H1 (cell line): ENCODE results near the gene ATXN3. TPM values are rescaled to one million over a fixed set of nuclear protein-coding genes. Genes with fewer than 3 reads are reported as not detected.

Experiments used
- CTCF ChIA-PET: fragments of 300-600 bp; sonication (Branson Sonifier 250); formaldehyde crosslinking; loops from one replicate; lab custom pipeline; 2021; ENCODE audit not compliant: partially characterized antibody; lab: Charles Lee
- POLR2A ChIA-PET: fragments of 300-600 bp; sonication (Branson Sonifier 250); formaldehyde crosslinking; loops from one replicate; lab custom pipeline; 2021; ENCODE audit warnings: inconsistent platforms; ENCODE audit not compliant: partially characterized antibody; lab: Charles Lee
- DNase-seq, 2 experiments: peaks; one replicate each; pipeline versions ENCODE4 v3.0.0 to v3.0.0-alpha.2; 2010 to 2022; ENCODE audit warnings: low spot score in 2 of 2, low read depth in 1 of 2, mixed read lengths in 1 of 2
- FAIRE-seq: peaks from 2 replicates; lab custom pipeline; 2011; peaks lifted over from hg19 to GRCh38; lab: Jason Lieb, UNC
- H2AFZ ChIP-seq: 2 replicates; pipeline ENCODE4 v1.8.1; 2012; ENCODE audit warnings: low read length, inconsistent platforms
- H2AK5ac ChIP-seq: 2 replicates; pipeline ENCODE4 v1.6.1; 2013; ENCODE audit warnings: low read depth, low read length
- H2BK120ac ChIP-seq: replicated peaks from 2 replicates; pipeline ENCODE3; 2013; ENCODE audit warnings: low read depth, low read length, inconsistent platforms
- H2BK12ac ChIP-seq: 2 replicates; pipeline ENCODE4 v1.6.1; 2013; ENCODE audit warnings: low read depth, low read length
- H2BK15ac ChIP-seq: 2 replicates; pipeline ENCODE4 v1.6.1; 2013; ENCODE audit warnings: low read length
- H2BK20ac ChIP-seq: 2 replicates; pipeline ENCODE4 v1.6.1; 2013; ENCODE audit warnings: low read length
- H2BK5ac ChIP-seq: 2 replicates; pipeline ENCODE4 v1.6.1; 2013; ENCODE audit warnings: low read depth, low read length
- H3K14ac ChIP-seq: 2 replicates; pipeline ENCODE4 v1.6.1; 2013; ENCODE audit warnings: inconsistent platforms; ENCODE audit not compliant: insufficient read length
- H3K18ac ChIP-seq: 2 replicates; pipeline ENCODE4 v1.6.1; 2013; ENCODE audit warnings: low read length; ENCODE audit errors: extremely low read depth
- H3K23ac ChIP-seq: 2 replicates; pipeline ENCODE4 v1.6.1; 2013; ENCODE audit warnings: inconsistent platforms; ENCODE audit not compliant: insufficient read length
- H3K23me2 ChIP-seq: 2 replicates; pipeline ENCODE4 v1.6.1; 2013; ENCODE audit warnings: low read depth, low read length
- H3K27ac ChIP-seq: 2 replicates; pipeline ENCODE4 v1.6.1; 2011; ENCODE audit warnings: low read depth, low read length, inconsistent platforms
- H3K27me3 ChIP-seq, 4 experiments: replicated peaks in 1 of 4; 1 replicate in 1 of 4; 2 replicates in 3 of 4; pipeline versions ENCODE4 v1.6.1 to v1.8.1; 2011 to 2013; ENCODE audit warnings: low read length in 3 of 4, mild to moderate bottlenecking in 3 of 4, inconsistent platforms in 2 of 4, mixed read lengths in 2 of 4, moderate library complexity in 1 of 4; ENCODE audit not compliant: control insufficient read depth in 3 of 4, insufficient read depth in 3 of 4; ENCODE audit errors: extremely low read depth in 1 of 4
- H3K36me3 ChIP-seq, 4 experiments: 2 replicates each; pipeline versions ENCODE4 v1.6.1 to v1.8.1; 2011 to 2013; ENCODE audit warnings: mild to moderate bottlenecking in 4 of 4, low read length in 3 of 4, moderate library complexity in 2 of 4, control low read depth in 1 of 4, inconsistent platforms in 1 of 4; ENCODE audit not compliant: insufficient read depth in 4 of 4, control insufficient read depth in 2 of 4
- H3K4ac ChIP-seq: replicated peaks from 2 replicates; pipeline ENCODE3; 2013; ENCODE audit warnings: low read length, low read depth, mixed read lengths, inconsistent platforms; ENCODE audit not compliant: insufficient read length
- H3K4me1 ChIP-seq, 4 experiments: replicated peaks in 1 of 4; 1 replicate in 1 of 4; 2 replicates in 3 of 4; pipeline versions ENCODE4 v1.6.1 to v1.8.1; 2011 to 2013; ENCODE audit warnings: low read length in 3 of 4, inconsistent platforms in 2 of 4, mixed read lengths in 1 of 4; ENCODE audit not compliant: insufficient read depth in 4 of 4, control insufficient read depth in 3 of 4
- H3K4me2 ChIP-seq, 2 experiments: 2 replicates each; pipeline versions ENCODE4 v1.6.1 to v1.8.1; 2011 to 2013; ENCODE audit warnings: low read depth in 2 of 2, low read length in 2 of 2, control low read depth in 1 of 2, inconsistent platforms in 1 of 2, mild to moderate bottlenecking in 1 of 2; ENCODE audit not compliant: insufficient read depth in 1 of 2
- H3K4me3 ChIP-seq, 4 experiments: fragments of 200-600, 300-600 bp in 1 of 4; sonication (generic), shearing (Covaris generic), sonication (Bioruptor Twin) in 1 of 4; 2 replicates each; pipeline versions ENCODE4 v1.5.1 to v1.8.1; 2011 to 2016; ENCODE audit warnings: low read length in 4 of 4, low read depth in 3 of 4, control low read depth in 2 of 4, inconsistent platforms in 2 of 4, mild to moderate bottlenecking in 2 of 4, mixed read lengths in 1 of 4, moderate library complexity in 1 of 4; ENCODE audit not compliant: insufficient read depth in 2 of 4; ENCODE audit errors: extremely low read depth in 1 of 4
- H3K56ac ChIP-seq: replicated peaks from 2 replicates; pipeline ENCODE3; 2013; ENCODE audit warnings: low read depth, mild to moderate bottlenecking, mixed read lengths, low read length, inconsistent platforms; ENCODE audit not compliant: insufficient read length
- H3K79me1 ChIP-seq: 2 replicates; pipeline ENCODE4 v1.6.1; 2013; ENCODE audit warnings: low read depth, low read length, control low read depth
- H3K79me2 ChIP-seq, 2 experiments: 2 replicates each; pipeline versions ENCODE4 v1.6.1 to v1.8.1; 2012 to 2013; ENCODE audit warnings: low read length in 2 of 2, mild to moderate bottlenecking in 2 of 2, inconsistent platforms in 1 of 2; ENCODE audit not compliant: insufficient read depth in 2 of 2, control insufficient read depth in 1 of 2
- H3K9ac ChIP-seq, 4 experiments: replicated peaks in 1 of 4; 1 replicate in 1 of 4; 2 replicates in 3 of 4; pipeline versions ENCODE4 v1.6.1 to v1.8.1; 2011 to 2013; ENCODE audit warnings: low read depth in 3 of 4, low read length in 3 of 4, control low read depth in 2 of 4, mild to moderate bottlenecking in 2 of 4, moderate library complexity in 2 of 4, inconsistent platforms in 1 of 4; ENCODE audit errors: extremely low read depth in 1 of 4
- H3K9me3 ChIP-seq, 2 experiments: 2 replicates each; pipeline versions ENCODE4 v1.6.1 to v1.8.1; 2012 to 2013; ENCODE audit warnings: mild to moderate bottlenecking in 2 of 2, moderate library complexity in 2 of 2, control low read depth in 1 of 2, inconsistent platforms in 1 of 2, low read depth in 1 of 2, low read length in 1 of 2, mixed read lengths in 1 of 2; ENCODE audit not compliant: insufficient read depth in 2 of 2
- H4K20me1 ChIP-seq, 2 experiments: replicated peaks in 1 of 2; 2 replicates each; pipeline versions ENCODE3 to v1.8.1; 2011 to 2013; ENCODE audit warnings: inconsistent platforms in 2 of 2, low read length in 2 of 2, mild to moderate bottlenecking in 1 of 2; ENCODE audit not compliant: insufficient read depth in 2 of 2, control insufficient read depth in 1 of 2
- H4K5ac ChIP-seq: 2 replicates; pipeline ENCODE4 v1.6.1; 2013; ENCODE audit warnings: low read length, low read depth, mixed read lengths, inconsistent platforms; ENCODE audit not compliant: insufficient read length
- H4K8ac ChIP-seq: 2 replicates; pipeline ENCODE4 v1.8.0; 2013; ENCODE audit warnings: mild to moderate bottlenecking, moderate library complexity, low read length, inconsistent platforms; ENCODE audit not compliant: insufficient read depth; ENCODE audit errors: extremely low read depth
- H4K91ac ChIP-seq: replicated peaks from 2 replicates; pipeline ENCODE3; 2013; ENCODE audit warnings: low read length, mixed read lengths, inconsistent platforms; ENCODE audit not compliant: insufficient read length
- CHD1 ChIP-seq: IDR thresholded peaks from 2 replicates; pipeline ENCODE4 v1.6.1; 2012; ENCODE audit warnings: low read depth, low read length, improper control_type of control experiment
- GABPA ChIP-seq: IDR thresholded peaks from 2 replicates; pipeline ENCODE4 v1.6.1; 2011; ENCODE audit warnings: mild to moderate bottlenecking, low read length, moderate library complexity, borderline replicate concordance; ENCODE audit not compliant: insufficient read depth
- HDAC2 ChIP-seq, 2 experiments: fragments of 300-600 bp in 1 of 2; sonication (generic) in 1 of 2; IDR thresholded peaks; 2 replicates each; pipeline ENCODE4 v1.6.1; 2011 to 2012; ENCODE audit warnings: low read depth in 2 of 2, low read length in 2 of 2, mild to moderate bottlenecking in 2 of 2, moderate library complexity in 2 of 2, borderline replicate concordance in 1 of 2, inconsistent platforms in 1 of 2
- POLR2A ChIP-seq, 2 experiments: IDR thresholded peaks; 1 replicate in 1 of 2; 2 replicates in 1 of 2; pipeline ENCODE4 v1.6.1; 2011; ENCODE audit warnings: low read depth in 2 of 2, low read length in 2 of 2, mild to moderate bottlenecking in 2 of 2; ENCODE audit errors: control extremely low read depth in 1 of 2
- WGBS, 2 experiments: shearing (Covaris generic) in 1 of 2; methylation state at CpG; one replicate each; pipeline versions ENCODE4 v1.1.6 to v1.1.7; 2013 to 2015; ENCODE audit warnings: low lambda C conversion rate in 2 of 2, mixed read lengths in 2 of 2, inconsistent platforms in 1 of 2, low coverage in 1 of 2, missing lambda C conversion rate in 1 of 2; ENCODE audit not compliant: insufficient replicate concordance in 2 of 2, insufficient coverage in 1 of 2, insufficient read length in 1 of 2; ENCODE audit errors: extremely low coverage in 1 of 2, missing lambda C conversion rate in 1 of 2; 5-methylcytosine and 5-hydroxymethylcytosine counted together
- polyA plus RNA-seq, 7 experiments: library from polyadenylated mRNA; depleted of rRNA in 3 of 7; stranded (reverse) in 5 of 7; unstranded in 2 of 7; fragments of >200 nt in 5 of 7; fragments of 200-250 nt in 2 of 7; gene quantifications; 1 replicate in 5 of 7; 2 replicates in 1 of 7; 4 replicates in 1 of 7; pipeline versions ENCODE4 v1.2.1 to v1.2.3, GENCODE V29; 2011 to 2013; ENCODE audit warnings: missing spikeins in 2 of 7, mixed read lengths in 2 of 7
- total RNA-seq: library from RNA; stranded (reverse); fragmentation: NEBNext Ultra II Directional; extraction: Animal tissue kit (Norgen Biotek cat#: 25700); gene quantifications from 2 replicates; pipeline ENCODE4 v1.2.1, GENCODE V29; 2021

ATXN3 gene
- total and polyA plus RNA-seq, 2 of the 8 experiments (the other 6 are each of a cell fraction or from before 2014, with no cell fraction given): 8.8 to 37.2 TPM

GRCh38 chr14:92108345-92109254, 2.2 kb upstream of the ATXN3 start:
- Histone ChIP-seq H4K5ac (no peak overlapping the region), H2BK120ac (no peak overlapping the region), H3K27ac (0 out of 2 replicates have a peak overlapping the region, but pooled peaks have one; percentile 33), H4K8ac (no peak overlapping the region), H3K27me3 (no peaks in the 10 kb centered on the region), H3K9ac (no peak overlapping the region; a peak in 1 of 7 replicates), H3K4me2 (peak overlapping the region; percentile 56 to 60), H3K9me3 (no peaks in the 10 kb centered on the region), H3K79me2 (peaks cover 7 to 27% of the 10 kb centered on the region in 2 experiments), H2BK5ac (0 out of 2 replicates have a peak overlapping the region, but pooled peaks have one; percentile 37), H3K56ac (peak overlapping the region; percentile 42), H2AK5ac (no peak overlapping the region), H3K4me3 (peak overlapping the region in 1 of 4 experiments; percentile 32; a peak in 1 of 8 replicates), H3K79me1 (peaks cover 5% of the 10 kb centered on the region), H4K91ac (peak overlapping the region; percentile 89), H3K4me1 (peaks cover 4 to 7% (median 6%) of the 10 kb centered on the region in 4 experiments; a peak in 6 of 7 replicates), H3K36me3 (no peaks in the 10 kb centered on the region), H2BK15ac (no peak overlapping the region), H2AFZ (peak overlapping the region; percentile 17; the same call in 1 of the 2 replicates), H2BK20ac (no peak overlapping the region), H2BK12ac (0 out of 2 replicates have a peak overlapping the region, but pooled peaks have one; percentile 46), H3K4ac (no peak overlapping the region), H3K23ac (no peak overlapping the region), H4K20me1 (peaks cover 2% of the 10 kb centered on the region in 2 experiments), H3K18ac (peak overlapping the region; percentile 78), H3K23me2 (peaks cover 8% of the 10 kb centered on the region), H3K14ac (no peak overlapping the region)
- DNase-seq (peak in 1 of 2 experiments; percentile 59), FAIRE-seq (peak; percentile 55)
- POLR2A ChIA-PET: interaction anchor here (0.6 to 4.5 kb wide), 5 partner anchors 8 to 69 kb away, joined by 3 to 66 read pairs (median 3); partner anchors contain the start of genes CPSF2, NDUFB1 and TRIP11
- CTCF ChIA-PET: interaction anchor here (2.6 to 4.5 kb wide), 2 partner anchors 12 to 16 kb away, joined by 8 to 45 read pairs; partner anchors contain the start of genes CPSF2 and NDUFB1
- 34% methylated on average over 11 of the region's 11 CpGs; no CpG with 5 or more reads in 1 of the 2 experiments for WGBS, 2 experiments
- TF ChIP-seq CHD1 (no peak), POLR2A (IDR thresholded peaks at IDR 0.05; ENCODE audit: control extremely low read depth in 1 of 2, low read depth in 2 of 2, low read length in 2 of 2) (0 out of 3 replicates have a peak, but pooled peaks of 1 of the 2 experiments have one; percentile 32), HDAC2 (IDR thresholded peaks at IDR 0.05; ENCODE audit: borderline replicate concordance in 1 of 2, low read depth in 2 of 2, low read length in 2 of 2) (no peak), GABPA (no peak)
